Measurements from ENCODE around the gene TMEFF2. TPM values are rescaled to one million over a fixed set of nuclear protein-coding genes. Genes with fewer than 3 reads are reported as not detected.

Gene TMEFF2
- total and polyA plus RNA-seq, 2 donors from 2014 or later, result not detected

GRCh38 chr2:192099742-192100141 is 95.0 kb downstream of the TMEFF2 start:
- Histone ChIP-seq H3K27ac (ENCODE audit: low read depth in 2 of 2, low read length in 2 of 2) (no peak overlapping the region), H3K36me3 (ENCODE audit: control insufficient read depth in 2 of 3, insufficient read depth in 3 of 3, low read length in 3 of 3) (no peaks in the 10 kb centered on the region), H3K9ac (ENCODE audit: low read length in 3 of 3) (no peak overlapping the region), H3K4me1 (ENCODE audit: control insufficient read depth in 2 of 3, insufficient read depth in 2 of 3, low read depth in 1 of 3, low read length in 3 of 3) (no peaks in the 10 kb centered on the region), H3K9me3 (ENCODE audit: control insufficient read depth in 2 of 3, insufficient read depth in 1 of 3, low read length in 3 of 3) (no peaks in the 10 kb centered on the region), H3K27me3 (ENCODE audit: control insufficient read depth, insufficient read depth, low read length) (no peaks in the 10 kb centered on the region), H3K4me3 (ENCODE audit: low read length in 3 of 3) (no peak overlapping the region)
- DNase-seq (no peak), FAIRE-seq (no peak)
- intact Hi-C loops (cut with DNase I), result no loop called here
- no peak for TF ChIP-seq CTCF (IDR thresholded peaks at IDR 0.05; ENCODE audit: borderline replicate concordance, extremely low read depth, insufficient read depth)

GRCh38 chr2:192098814-192099491 is 95.8 kb downstream of the TMEFF2 start:
- no peak for FAIRE-seq
- Histone ChIP-seq H3K27me3 (ENCODE audit: control insufficient read depth, insufficient read depth, low read length) (no peaks in the 10 kb centered on the region), H3K9ac (ENCODE audit: low read length in 3 of 3) (no peak overlapping the region), H3K4me1 (ENCODE audit: control insufficient read depth in 2 of 3, insufficient read depth in 2 of 3, low read depth in 1 of 3, low read length in 3 of 3) (no peaks in the 10 kb centered on the region), H3K4me3 (ENCODE audit: low read length in 3 of 3) (no peak overlapping the region), H3K36me3 (ENCODE audit: control insufficient read depth in 2 of 3, insufficient read depth in 3 of 3, low read length in 3 of 3) (no peaks in the 10 kb centered on the region), H3K27ac (ENCODE audit: low read depth in 2 of 2, low read length in 2 of 2) (no peak overlapping the region), H3K9me3 (ENCODE audit: control insufficient read depth in 2 of 3, insufficient read depth in 1 of 3, low read length in 3 of 3) (no peaks in the 10 kb centered on the region)
- intact Hi-C loops (cut with DNase I), result no loop called here
- no peak for DNase-seq
- TF ChIP-seq CTCF (IDR thresholded peaks at IDR 0.05; ENCODE audit: borderline replicate concordance, extremely low read depth, insufficient read depth), result no peak

- no peaks in the 10 kb centered on the region for H3K27me3 ChIP-seq (ENCODE audit: control insufficient read depth, insufficient read depth, low read length)
- H3K9me3 ChIP-seq (ENCODE audit: control insufficient read depth in 2 of 3, insufficient read depth in 1 of 3, low read length in 3 of 3), result no peaks in the 10 kb centered on the region
- no peak overlapping the region for H3K4me3 ChIP-seq (ENCODE audit: low read length in 3 of 3)
- H3K27ac ChIP-seq (ENCODE audit: low read depth in 2 of 2, low read length in 2 of 2), result no peak overlapping the region
- FAIRE-seq, result no peak
- DNase-seq, result no peak
- no peaks in the 10 kb centered on the region for H3K4me1 ChIP-seq (ENCODE audit: control insufficient read depth in 2 of 3, insufficient read depth in 2 of 3, low read depth in 1 of 3, low read length in 3 of 3)
- H3K9ac ChIP-seq (ENCODE audit: low read length in 3 of 3), result no peak overlapping the region
- no peaks in the 10 kb centered on the region for H3K36me3 ChIP-seq (ENCODE audit: control insufficient read depth in 2 of 3, insufficient read depth in 3 of 3, low read length in 3 of 3)
- intact Hi-C loops (cut with DNase I), result no loop called here
- TF ChIP-seq CTCF (IDR thresholded peaks at IDR 0.05; ENCODE audit: borderline replicate concordance, extremely low read depth, insufficient read depth), result no peak
Observed at GRCh38 chr2:192091476-192091875, 103.3 kb downstream of the TMEFF2 start.

- H3K9ac ChIP-seq (ENCODE audit: low read length in 3 of 3), result no peak overlapping the region
- no peaks in the 10 kb centered on the region for H3K27me3 ChIP-seq (ENCODE audit: control insufficient read depth, insufficient read depth, low read length)
- H3K9me3 ChIP-seq (ENCODE audit: control insufficient read depth in 2 of 3, insufficient read depth in 1 of 3, low read length in 3 of 3), result no peaks in the 10 kb centered on the region
- no peak for TF ChIP-seq CTCF (IDR thresholded peaks at IDR 0.05; ENCODE audit: borderline replicate concordance, extremely low read depth, insufficient read depth)
- FAIRE-seq (no peak), DNase-seq (peak in 1 of 5 donors; percentile 6)
- no peaks in the 10 kb centered on the region for H3K36me3 ChIP-seq (ENCODE audit: control insufficient read depth in 2 of 3, insufficient read depth in 3 of 3, low read length in 3 of 3)
- H3K4me1 ChIP-seq (ENCODE audit: control insufficient read depth in 2 of 3, insufficient read depth in 2 of 3, low read depth in 1 of 3, low read length in 3 of 3), result no peaks in the 10 kb centered on the region
- no peak overlapping the region for H3K4me3 ChIP-seq (ENCODE audit: low read length in 3 of 3)
- H3K27ac ChIP-seq (ENCODE audit: low read depth in 2 of 2, low read length in 2 of 2), result no peak overlapping the region
- intact Hi-C loops (cut with DNase I), result no loop called here
Observed at GRCh38 chr2:192090911-192091310, 103.8 kb downstream of the TMEFF2 start.
